NK-92 (cell line): ENCODE results near the gene SERPINI1.

ENCODE experiments used
- DNase-seq: peaks from one replicate; lab custom pipeline; 2025; ENCODE audit not compliant: unreplicated experiment; lab: John Stamatoyannopoulos, UW

SERPINI1 gene

GRCh38 chr3:167843886-167844285 is 108.4 kb downstream of the SERPINI1 start:
- DNase-seq: no peak

GRCh38 chr3:167844528-167844927 is 109.0 kb downstream of the SERPINI1 start:
- DNase-seq: no peak

- DNase-seq: no peak
Measured at GRCh38 chr3:167851171-167851570, 115.7 kb downstream of the SERPINI1 start.

- DNase-seq: no peak
Measured at GRCh38 chr3:167851749-167852148, 116.2 kb downstream of the SERPINI1 start.

GRCh38 chr3:167852216-167852615 is 116.7 kb downstream of the SERPINI1 start:
- DNase-seq: no peak

- DNase-seq: no peak
Measured at GRCh38 chr3:167854063-167854462, 118.5 kb downstream of the SERPINI1 start.

GRCh38 chr3:167854846-167855245 is 119.3 kb downstream of the SERPINI1 start:
- DNase-seq: no peak

GRCh38 chr3:167855306-167855705 is 119.8 kb downstream of the SERPINI1 start:
- no peak for DNase-seq

GRCh38 chr3:167858865-167859264 is 123.3 kb downstream of the SERPINI1 start:
- no peak for DNase-seq

GRCh38 chr3:167859610-167860009 is 124.1 kb downstream of the SERPINI1 start:
- DNase-seq: no peak

- DNase-seq: no peak
Measured at GRCh38 chr3:167861649-167862048, 126.1 kb downstream of the SERPINI1 start.

- no peak for DNase-seq
Measured at GRCh38 chr3:167862104-167862730, 126.7 kb downstream of the SERPINI1 start.

- DNase-seq: no peak
Measured at GRCh38 chr3:167863811-167864551, 128.5 kb downstream of the SERPINI1 start.

GRCh38 chr3:167864552-167864874 is 129.0 kb downstream of the SERPINI1 start:
- DNase-seq: no peak

GRCh38 chr3:167866331-167866730 is 130.8 kb downstream of the SERPINI1 start:
- no peak for DNase-seq

- no peak for DNase-seq
Measured at GRCh38 chr3:167867981-167868380, 132.5 kb downstream of the SERPINI1 start.

- no peak for DNase-seq
Measured at GRCh38 chr3:167870181-167870580, 134.7 kb downstream of the SERPINI1 start.

GRCh38 chr3:167870759-167871158 is 135.2 kb downstream of the SERPINI1 start:
- no peak for DNase-seq

GRCh38 chr3:167872032-167872431 is 136.5 kb downstream of the SERPINI1 start:
- DNase-seq: no peak

- DNase-seq: no peak
Measured at GRCh38 chr3:167872941-167873340, 137.4 kb downstream of the SERPINI1 start.

- DNase-seq: no peak
Measured at GRCh38 chr3:167874671-167875372, 139.3 kb downstream of the SERPINI1 start.
